OCI-LY7 (cell line): ENCODE data around the gene TMEM33. TPM values are rescaled to one million over a fixed set of nuclear protein-coding genes. Genes with fewer than 3 reads are reported as not detected.

Experiments
- BruUV-seq: library from RNA; stranded (reverse); fragments of 400-500 nt; replicated peaks from 2 replicates; lab custom pipeline; 2021; lab: Mats Ljungman, UMichigan
- CTCF ChIA-PET: fragments of 300-600 bp; sonication (Branson Sonifier 250); formaldehyde crosslinking; loops from one replicate; lab custom pipeline; 2022; ENCODE audit warnings: antibody characterized with exemption; ENCODE audit not compliant: unreplicated experiment; lab: Charles Lee
- POLR2A ChIA-PET: fragments of 300-600 bp; sonication (Branson Sonifier 250); formaldehyde crosslinking; loops from one replicate; lab custom pipeline; 2022; ENCODE audit warnings: antibody characterized with exemption; lab: Charles Lee
- DNase-seq: peaks from one replicate; pipeline ENCODE4 v3.0.0-alpha.2; 2015; ENCODE audit warnings: low spot score
- H2AFZ ChIP-seq: fragments of 200-600 bp; sonication (generic), shearing (Covaris generic); 2 replicates; pipeline ENCODE4 v1.6.1; 2014; ENCODE audit warnings: mild to moderate bottlenecking, antibody characterized with exemption, low read length, moderate library complexity
- H3K27ac ChIP-seq: fragments of 200-600 bp; sonication (generic); 2 replicates; pipeline ENCODE4 v1.5.1; 2014; ENCODE audit warnings: mixed run types, low read depth, mild to moderate bottlenecking, moderate library complexity, low read length, inconsistent platforms; ENCODE audit not compliant: poor library complexity, severe bottlenecking
- H3K36me3 ChIP-seq: fragments of 200-600 bp; sonication (generic); 2 replicates; pipeline ENCODE4 v1.6.1; 2014; ENCODE audit warnings: mild to moderate bottlenecking, antibody characterized with exemption, low read length, moderate library complexity, mixed read lengths; ENCODE audit not compliant: insufficient read depth
- H3K4me1 ChIP-seq: fragments of 200-600 bp; sonication (generic); 2 replicates; pipeline ENCODE4 v1.5.1; 2014; ENCODE audit warnings: mild to moderate bottlenecking, low read length; ENCODE audit not compliant: insufficient read depth, poor library complexity, severe bottlenecking
- H3K4me2 ChIP-seq: fragments of 200-600 bp; sonication (generic); 2 replicates; pipeline ENCODE4 v1.6.1; 2014; ENCODE audit warnings: mild to moderate bottlenecking, low read length
- H3K4me3 ChIP-seq: fragments of 200-600 bp; sonication (generic); 2 replicates; pipeline ENCODE4 v1.5.1; 2014; ENCODE audit warnings: mild to moderate bottlenecking, low read depth, low read length; ENCODE audit not compliant: poor library complexity, severe bottlenecking
- H3K79me2 ChIP-seq: fragments of 200-600 bp; sonication (generic); 2 replicates; pipeline ENCODE4 v1.6.1; 2016; ENCODE audit warnings: low read depth, mild to moderate bottlenecking, low read length, moderate library complexity, mixed read lengths; ENCODE audit not compliant: insufficient read depth
- H3K9me2 ChIP-seq: fragments of 200-600 bp; sonication (generic); 2 replicates; pipeline ENCODE4 v1.6.1; 2016; ENCODE audit warnings: mild to moderate bottlenecking, low read length, mixed read lengths; ENCODE audit not compliant: insufficient read depth
- H3K9me3 ChIP-seq: fragments of 200-600 bp; sonication (generic); 2 replicates; pipeline ENCODE4 v1.6.1; 2014; ENCODE audit warnings: mild to moderate bottlenecking, mixed run types, low read length, mixed read lengths
- H4K20me1 ChIP-seq: fragments of 200-600 bp; sonication (generic); 2 replicates; pipeline ENCODE4 v1.6.1; 2014; ENCODE audit warnings: mild to moderate bottlenecking, antibody characterized with exemption, low read length, moderate library complexity, mixed read lengths; ENCODE audit not compliant: insufficient read depth
- EZH2phosphoT487 ChIP-seq: fragments of 200-600 bp; sonication (generic); IDR thresholded peaks from 2 replicates; pipeline ENCODE4 v1.6.1; 2018; ENCODE audit warnings: low read depth, borderline replicate concordance, mild to moderate bottlenecking, mixed run types, antibody characterized with exemption, low read length, moderate library complexity, mixed read lengths
- intact Hi-C: fragments of 100-400 bp; cut with micrococcal nuclease; formaldehyde crosslinking; loops from one replicate; pipeline ENCODE4 v1.10.0; 2022; ENCODE audit not compliant: unreplicated experiment
- total RNA-seq, 2 experiments: library from RNA; depleted of rRNA in 1 of 2; stranded (reverse); fragments of >200 nt in 1 of 2; shearing (Covaris generic) in 1 of 2; gene quantifications; 2 replicates each; pipeline ENCODE4 v1.2.3, GENCODE V29; 2014 to 2022
- TF ChIP-seq, protein P1 (sequence below): fragments of 200-600 bp; sonication (generic); conservative IDR thresholded peaks from 2 replicates; pipeline ENCODE4 v1.5.1; 2014; ENCODE audit warnings: mild to moderate bottlenecking, antibody characterized with exemption, low read length, moderate library complexity, mixed read lengths

The TMEM33 gene
- total RNA-seq, 2 experiments from 2014 or later, result 25.7 to 46.6 TPM

GRCh38 chr4:41994461-41994985, 59.3 kb downstream of the TMEM33 start:
- POLR2A ChIA-PET, result interaction anchor here (0.7 kb wide), 1 partner anchor 39 kb away, joined by 4 read pairs; no protein-coding TSS in a partner anchor
- intact Hi-C loops, result loop anchor here (5.0 kb wide), 1 partner anchor 158 kb away; the partner anchor contains the start of gene BEND4
- H3K4me2 ChIP-seq, result no peak overlapping the region
- H3K4me1 ChIP-seq, result peaks cover 17% of the 10 kb centered on the region
- H3K27ac ChIP-seq, result no peak overlapping the region
- no peak overlapping the region for H2AFZ ChIP-seq
- H3K79me2 ChIP-seq, result peaks cover 28% of the 10 kb centered on the region
- H3K9me2 ChIP-seq, result no peaks in the 10 kb centered on the region
- H4K20me1 ChIP-seq, result 0 out of 2 replicates have a peak, but pooled peaks cover 5% of the 10 kb centered on the region
- no TSS peak for BruUV-seq
- no peak for TF ChIP-seq EZH2phosphoT487
- TF ChIP-seq, protein P1, sequence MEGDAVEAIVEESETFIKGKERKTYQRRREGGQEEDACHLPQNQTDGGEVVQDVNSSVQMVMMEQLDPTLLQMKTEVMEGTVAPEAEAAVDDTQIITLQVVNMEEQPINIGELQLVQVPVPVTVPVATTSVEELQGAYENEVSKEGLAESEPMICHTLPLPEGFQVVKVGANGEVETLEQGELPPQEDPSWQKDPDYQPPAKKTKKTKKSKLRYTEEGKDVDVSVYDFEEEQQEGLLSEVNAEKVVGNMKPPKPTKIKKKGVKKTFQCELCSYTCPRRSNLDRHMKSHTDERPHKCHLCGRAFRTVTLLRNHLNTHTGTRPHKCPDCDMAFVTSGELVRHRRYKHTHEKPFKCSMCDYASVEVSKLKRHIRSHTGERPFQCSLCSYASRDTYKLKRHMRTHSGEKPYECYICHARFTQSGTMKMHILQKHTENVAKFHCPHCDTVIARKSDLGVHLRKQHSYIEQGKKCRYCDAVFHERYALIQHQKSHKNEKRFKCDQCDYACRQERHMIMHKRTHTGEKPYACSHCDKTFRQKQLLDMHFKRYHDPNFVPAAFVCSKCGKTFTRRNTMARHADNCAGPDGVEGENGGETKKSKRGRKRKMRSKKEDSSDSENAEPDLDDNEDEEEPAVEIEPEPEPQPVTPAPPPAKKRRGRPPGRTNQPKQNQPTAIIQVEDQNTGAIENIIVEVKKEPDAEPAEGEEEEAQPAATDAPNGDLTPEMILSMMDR, result peak; percentile 32; the same call in 1 of the 2 replicates
- no peaks in the 10 kb centered on the region for H3K9me3 ChIP-seq
- DNase-seq, result no peak
- no peaks in the 10 kb centered on the region for H3K36me3 ChIP-seq
- no peak overlapping the region for H3K4me3 ChIP-seq
- CTCF ChIA-PET, result no interaction called here

DNA sequence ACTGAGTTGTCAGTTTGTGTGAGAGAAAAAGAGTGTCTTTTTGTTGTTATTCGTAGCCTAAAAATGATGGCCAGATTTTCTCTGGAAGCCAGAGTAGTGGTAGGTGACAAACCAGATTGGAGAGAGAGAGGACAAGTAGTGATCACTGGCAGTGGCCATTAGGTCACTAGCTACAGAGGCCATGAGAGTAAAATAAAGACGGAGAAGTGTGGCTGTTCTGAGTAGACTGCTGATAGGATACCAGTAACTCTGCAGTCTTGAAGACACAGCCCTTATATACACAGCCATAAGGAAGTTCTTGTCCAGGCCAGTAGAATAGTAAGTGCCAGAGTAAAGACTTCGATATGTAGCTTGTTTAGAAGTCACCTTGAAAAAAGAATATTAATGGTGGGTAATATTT, 62.8 kb downstream of the TMEM33 start:
- no peak for TF ChIP-seq EZH2phosphoT487
- TF ChIP-seq, protein P1, result no peak
- H3K79me2 ChIP-seq, result peaks cover 7% of the 10 kb centered on the region
- ChIA-PET POLR2A (interaction anchor here (0.6 to 1.1 kb wide), 4 partner anchors 11 to 1186 kb away, joined by 3 to 5 read pairs (median 4); no protein-coding TSS in a partner anchor), CTCF (no interaction called here)
- no peak overlapping the region for H2AFZ ChIP-seq
- no peaks in the 10 kb centered on the region; the same call in 1 of the 2 replicates for H3K36me3 ChIP-seq
- BruUV-seq, result no TSS peak
- H3K4me1 ChIP-seq, result no peaks in the 10 kb centered on the region
- no peaks in the 10 kb centered on the region for H3K9me2 ChIP-seq
- H3K4me2 ChIP-seq, result no peak overlapping the region
- no peak for DNase-seq
- H3K4me3 ChIP-seq, result no peak overlapping the region
- H4K20me1 ChIP-seq, result no peaks in the 10 kb centered on the region
- intact Hi-C loops, result no loop called here
- H3K9me3 ChIP-seq, result no peaks in the 10 kb centered on the region
- H3K27ac ChIP-seq, result no peak overlapping the region

GRCh38 chr4:41999321-41999720, 64.1 kb downstream of the TMEM33 start:
- CTCF ChIA-PET, result no interaction called here
- POLR2A ChIA-PET, result no interaction called here
- Histone ChIP-seq H3K27ac (no peak overlapping the region), H3K79me2 (no peaks in the 10 kb centered on the region), H3K4me2 (no peak overlapping the region), H3K9me2 (no peaks in the 10 kb centered on the region), H3K4me3 (no peak overlapping the region), H3K36me3 (peaks cover 2% of the 10 kb centered on the region), H2AFZ (no peak overlapping the region), H3K9me3 (no peaks in the 10 kb centered on the region), H3K4me1 (no peaks in the 10 kb centered on the region), H4K20me1 (no peaks in the 10 kb centered on the region)
- BruUV-seq, result no TSS peak
- no peak for DNase-seq
- intact Hi-C loops, result no loop called here
- TF ChIP-seq, protein P1, result no peak
- no peak for TF ChIP-seq EZH2phosphoT487
